Esophagus squamous epithelium (tissue), 5 donors: ENCODE measurements around the gene ODAD3. TPM values are rescaled to one million over a fixed set of nuclear protein-coding genes. Genes with fewer than 3 reads are reported as not detected.

Source experiments
- DNase-seq: peaks from one replicate; lab custom pipeline; 2025; lab: John Stamatoyannopoulos, UW
- H3K27ac ChIP-seq, 4 donors: fragments of 200-600 bp; sonication (generic); one replicate each; pipeline ENCODE4 v1.5.1; 2016 to 2019; ENCODE audit warnings: mild to moderate bottlenecking in 1 of 4
- H3K27me3 ChIP-seq, 4 donors: fragments of 200-600 bp; sonication (generic); 1 replicate in 3 of 4; 2 replicates in 1 of 4; pipeline versions ENCODE4 v1.5.1 to v1.6.0; 2017 to 2021; ENCODE audit warnings: antibody characterized with exemption in 1 of 4
- H3K36me3 ChIP-seq, 3 donors: fragments of 200-600 bp; sonication (generic); one replicate each; pipeline ENCODE4 v1.5.1; 2016 to 2019
- H3K4me1 ChIP-seq, 3 donors: fragments of 200-600 bp; sonication (generic); one replicate each; pipeline ENCODE4 v1.5.1; 2017 to 2019
- H3K4me3 ChIP-seq, 4 donors: fragments of 200-600 bp; sonication (generic); 1 replicate in 3 of 4; 2 replicates in 1 of 4; pipeline ENCODE4 v1.5.1; 2016 to 2019; ENCODE audit warnings: mild to moderate bottlenecking in 2 of 4, moderate library complexity in 1 of 4
- H3K9me3 ChIP-seq, 3 donors: fragments of 200-600 bp; sonication (generic); one replicate each; pipeline ENCODE4 v1.5.1; 2016 to 2019
- CTCF ChIP-seq, 6 experiments: fragments of 450-650 bp in 4 of 6; fragments of 200-600 bp in 2 of 6; sonication (generic) in 2 of 6; IDR thresholded peaks; one replicate each; pipeline ENCODE4 v1.5.1; 2016 to 2019; ENCODE audit warnings: antibody characterized with exemption in 6 of 6, mild to moderate bottlenecking in 4 of 6, moderate library complexity in 4 of 6
- POLR2A ChIP-seq, 4 donors: fragments of 450-650 bp; IDR thresholded peaks; one replicate each; pipeline ENCODE4 v1.6.1; 2017; ENCODE audit warnings: antibody characterized with exemption in 4 of 4, mild to moderate bottlenecking in 4 of 4, moderate library complexity in 3 of 4
- WGBS, 2 donors: methylation state at CpG; one replicate each; pipeline ENCODE4 v1.1.5; 2018; 5-methylcytosine and 5-hydroxymethylcytosine counted together
- intact Hi-C: fragments of 100-400 bp; cut with DNase I; formaldehyde crosslinking; loops from one replicate; pipeline ENCODE4 v1.15.0; 2022
- total RNA-seq, 4 donors: library from RNA; depleted of rRNA; stranded (reverse); fragments of >200 nt; gene quantifications; one replicate each; pipeline ENCODE4 v1.1.0, GENCODE V29; 2016
- donor health status: DM: yes; HTN: yes; CAD: no.

Gene ODAD3
- total RNA-seq, 4 donors from 2014 or later = 0.19 to 8.8 TPM; not detected in 2

DNA sequence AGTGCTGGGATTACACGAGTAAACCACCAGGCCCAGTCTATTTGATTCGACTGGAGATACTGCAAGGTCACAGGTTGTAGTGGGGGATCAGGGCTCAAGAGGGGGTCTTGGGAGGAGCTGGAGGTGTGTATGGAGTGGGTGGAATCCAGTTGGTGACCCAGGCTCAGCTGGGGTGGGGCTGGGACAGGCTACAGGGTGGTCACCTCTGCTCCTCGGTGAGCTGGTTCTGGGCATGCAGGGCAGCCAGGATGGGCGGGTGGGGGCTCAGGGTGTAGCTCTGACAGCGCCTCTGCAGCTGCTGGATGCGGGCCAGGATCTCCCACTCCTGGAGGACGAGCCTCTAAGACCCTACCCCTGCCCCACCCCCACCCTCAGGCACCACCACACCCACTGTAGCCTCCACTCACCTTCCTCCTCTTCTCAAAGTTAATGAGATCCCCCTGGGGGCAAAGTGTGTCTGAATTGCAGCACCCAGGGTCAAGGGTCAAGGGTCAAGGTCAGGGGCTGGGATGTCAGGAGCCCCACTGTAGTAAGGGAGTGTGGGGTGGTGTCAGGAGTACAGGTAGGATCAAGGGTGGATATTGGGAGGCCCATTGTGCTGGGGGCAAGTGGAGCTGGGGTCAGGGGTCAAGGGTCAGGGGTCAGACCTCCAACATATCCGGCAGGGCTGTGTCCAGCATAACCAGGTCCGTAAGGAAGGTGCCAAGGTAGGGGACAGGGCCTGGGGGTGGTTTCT lies 32.9 kb downstream of the ODAD3 start:
- Histone ChIP-seq H3K36me3 (no peaks in the 10 kb centered on the region), H3K4me1 (peaks cover 0 to 6% (median 0%) of the 10 kb centered on the region in 3 donors), H3K4me3 (no peak overlapping the region), H3K9me3 (no peaks in the 10 kb centered on the region), H3K27me3 (peaks cover 0 to 11% (median 0%) of the 10 kb centered on the region in 4 donors), H3K27ac (no peak overlapping the region)
- no peak for DNase-seq
- TF ChIP-seq CTCF (IDR thresholded peaks at IDR 0.05) (no peak), POLR2A (IDR thresholded peaks at IDR 0.05) (no peak)
- WGBS, 2 donors = 87 to 93% methylated on average over 4 of the region's 9 CpGs
- intact Hi-C loops = no loop called here

DNA sequence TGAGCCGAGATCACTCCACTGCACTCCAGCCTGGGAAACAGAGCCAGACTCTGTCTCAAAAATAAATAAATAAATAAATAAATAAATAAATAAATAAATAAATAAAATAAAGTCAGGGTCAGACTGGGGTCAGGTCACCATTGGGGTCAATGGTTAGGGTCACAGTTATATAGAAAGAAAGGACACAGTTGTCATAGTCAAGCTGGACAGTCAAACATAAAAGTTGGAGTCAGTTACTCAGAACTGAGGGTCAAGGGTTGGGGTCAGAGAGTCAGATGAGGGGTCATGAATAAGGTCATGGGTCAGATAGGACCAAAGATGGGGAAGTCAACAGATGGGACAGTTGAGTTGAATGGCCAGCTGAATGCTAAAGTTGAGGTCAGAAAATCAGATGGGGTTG lies 34.1 kb downstream of the ODAD3 start:
- no peak for DNase-seq
- Histone ChIP-seq H3K36me3 (no peaks in the 10 kb centered on the region), H3K27me3 (no peaks in the 10 kb centered on the region), H3K4me3 (no peak overlapping the region), H3K4me1 (no peaks in the 10 kb centered on the region), H3K27ac (no peak overlapping the region), H3K9me3 (no peaks in the 10 kb centered on the region)
- WGBS, 2 donors = 67 to 82% methylated on average over 1 of the region's 1 CpG
- TF ChIP-seq CTCF (IDR thresholded peaks at IDR 0.05) (no peak), POLR2A (IDR thresholded peaks at IDR 0.05) (no peak)
- intact Hi-C loops = no loop called here

DNA sequence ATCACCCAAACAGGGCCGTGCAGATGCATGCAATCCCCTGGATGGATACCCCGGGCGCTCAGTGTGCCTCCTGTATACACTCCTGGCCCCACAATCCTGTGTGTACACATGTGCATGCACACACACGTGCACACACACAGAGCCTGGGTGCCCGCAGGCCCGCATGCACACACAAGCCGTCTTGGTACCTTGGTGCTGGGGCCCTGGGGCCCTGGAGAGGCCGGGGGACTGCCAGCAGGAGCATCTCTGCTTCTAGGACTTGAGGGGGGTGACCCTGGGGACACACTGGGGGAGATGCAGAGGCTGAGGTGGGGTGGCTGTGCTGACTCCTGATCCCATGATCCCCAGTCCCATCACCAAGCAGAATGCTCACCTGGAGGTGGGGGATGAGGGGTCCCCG lies 35.3 kb downstream of the ODAD3 start:
- no peak for TF ChIP-seq POLR2A (IDR thresholded peaks at IDR 0.05)
- TF ChIP-seq CTCF (IDR thresholded peaks at IDR 0.05) = no peak
- 80 to 90% methylated on average over 4 to 5 of the region's 9 CpGs for WGBS, 2 donors
- Histone ChIP-seq H3K27ac (no peak overlapping the region), H3K27me3 (no peaks in the 10 kb centered on the region), H3K9me3 (no peaks in the 10 kb centered on the region), H3K4me3 (no peak overlapping the region), H3K36me3 (no peaks in the 10 kb centered on the region), H3K4me1 (no peaks in the 10 kb centered on the region)
- DNase-seq = no peak
- intact Hi-C loops = no loop called here

DNA sequence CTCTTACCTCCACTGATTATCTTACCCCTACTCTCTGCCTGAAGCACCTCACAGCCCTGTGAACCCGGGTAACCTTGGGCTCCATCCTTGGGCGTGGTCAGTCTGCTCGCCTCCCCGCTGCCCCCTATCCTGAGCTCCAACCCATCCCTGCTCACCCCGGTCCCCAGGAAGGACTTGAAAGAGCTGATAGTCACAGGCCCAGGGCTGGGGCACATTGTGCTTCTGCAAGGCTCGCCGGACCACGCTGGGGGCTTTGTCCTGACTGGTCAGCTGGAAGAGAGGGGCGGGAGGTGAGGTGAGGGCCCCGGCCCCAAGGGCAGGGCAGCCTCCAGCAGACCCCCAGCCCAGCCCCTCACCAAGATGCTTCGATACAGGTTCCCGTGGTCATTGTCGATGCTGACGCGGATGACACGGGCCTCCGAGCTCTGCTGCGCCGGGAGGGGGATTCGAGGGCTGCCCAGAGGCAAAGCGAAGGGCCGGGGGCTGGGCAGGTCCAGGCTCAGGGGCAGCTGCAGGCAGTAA lies 37.8 kb downstream of the ODAD3 start:
- intact Hi-C loops = no loop called here
- Histone ChIP-seq H3K4me1 (no peaks in the 10 kb centered on the region), H3K9me3 (no peaks in the 10 kb centered on the region), H3K36me3 (no peaks in the 10 kb centered on the region), H3K27ac (no peak overlapping the region), H3K27me3 (no peaks in the 10 kb centered on the region), H3K4me3 (no peak overlapping the region)
- no peak for DNase-seq
- WGBS, 2 donors = 84 to 85% methylated on average over 3 to 13 of the region's 22 CpGs
- TF ChIP-seq CTCF (IDR thresholded peaks at IDR 0.05) (no peak), POLR2A (IDR thresholded peaks at IDR 0.05) (no peak)

GRCh38 chr19:11390933-11391680 lies 43.8 kb downstream of the ODAD3 start:
- H3K4me3 ChIP-seq = no peak overlapping the region

More at GRCh38 chr19:11390933-11391680, 43.8 kb downstream of the ODAD3 start:
- H3K36me3 ChIP-seq = no peaks in the 10 kb centered on the region
- intact Hi-C loops = no loop called here
- H3K9me3 ChIP-seq = peaks cover 0 to 7% (median 0%) of the 10 kb centered on the region in 3 donors
- WGBS, 2 donors = 65 to 73% methylated on average over 4 of the region's 4 CpGs
- no peaks in the 10 kb centered on the region for H3K4me1 ChIP-seq
- no peaks in the 10 kb centered on the region for H3K27me3 ChIP-seq
- DNase-seq = no peak
- no peak overlapping the region for H3K27ac ChIP-seq
- TF ChIP-seq CTCF (IDR thresholded peaks at IDR 0.05) (no peak), POLR2A (IDR thresholded peaks at IDR 0.05) (no peak)
